Amniotic stem cell (primary cell): ENCODE data around the gene RASSF10.

Experiments used
- DNase-seq: peaks from one replicate; lab custom pipeline; 2025; lab: John Stamatoyannopoulos, UW

Gene RASSF10

GRCh38 chr11:13061294-13061990 is 52.3 kb downstream of the RASSF10 start:
- no peak for DNase-seq
